Mucosa of descending colon (tissue), 3 donors: Measurements from ENCODE around the gene COL8A1. TPM values are rescaled to one million over a fixed set of nuclear protein-coding genes. Genes with fewer than 3 reads are reported as not detected.

Experiments
- ATAC-seq: fragments of 200-7000 bp; cut with Tn5 transposase; one replicate; pipeline ENCODE4 v1.9.1; 2020; ENCODE audit warnings: mild to moderate bottlenecking, moderate library complexity
- DNase-seq, 3 donors: peaks; one replicate each; pipeline ENCODE4 v3.0.0-alpha.2; 2020
- H3K36me3 ChIP-seq: fragments of 200-600 bp; one replicate; pipeline ENCODE4 v1.8.0; 2021; ENCODE audit warnings: low read depth, mild to moderate bottlenecking
- H3K4me1 ChIP-seq: fragments of 200-600 bp; one replicate; pipeline ENCODE4 v1.8.0; 2021; ENCODE audit warnings: low read depth, mild to moderate bottlenecking
- H3K4me3 ChIP-seq: fragments of 200-600 bp; one replicate; pipeline ENCODE4 v1.8.0; 2021; ENCODE audit warnings: mild to moderate bottlenecking
- H3K9me3 ChIP-seq: fragments of 200-600 bp; one replicate; pipeline ENCODE4 v1.8.0; 2021; ENCODE audit warnings: mild to moderate bottlenecking
- CTCF ChIP-seq: fragments of 200-600 bp; IDR thresholded peaks from one replicate; pipeline ENCODE4 v1.8.0; 2022; ENCODE audit warnings: antibody characterized with exemption, mild to moderate bottlenecking
- intact Hi-C, 2 donors: fragments of 100-400 bp; cut with DNase I in 1 of 2; cut with micrococcal nuclease in 1 of 2; formaldehyde crosslinking; loops; one replicate each; pipeline versions ENCODE4 v1.11.0 to v1.11.1; 2022; cut with DNase I, micrococcal nuclease
- total RNA-seq, 3 donors: library from RNA; stranded (reverse); fragmentation: NEBNext Ultra II Directional in 2 of 3; extraction: Animal tissue kit (Norgen Biotek cat#: 25700) in 2 of 3; gene quantifications; one replicate each; pipeline versions ENCODE4 v1.2.1 to v1.2.4, GENCODE V29; 2021 to 2023
- donor health status: DM: no; HTN: no; CAD: no; lungs with moderate emphysema.
- donor health status: DM: no; HTN: no; CAD: no.
- donor health status: DM: no; HTN: yes; CAD: no.

Gene COL8A1
- total RNA-seq, 3 donors from 2014 or later: 0.75 to 7.6 (median 3.8) TPM

GRCh38 chr3:99741588-99741987, 103.2 kb downstream of the COL8A1 start:
- TF ChIP-seq CTCF: no peak
- H3K4me1 ChIP-seq: no peaks in the 10 kb centered on the region
- ATAC-seq (no peak), DNase-seq (no peak)
- no peaks in the 10 kb centered on the region for H3K36me3 ChIP-seq
- intact Hi-C loops: no loop called here
- H3K4me3 ChIP-seq: no peak overlapping the region
- H3K9me3 ChIP-seq: no peaks in the 10 kb centered on the region

GRCh38 chr3:99747915-99748314, 109.5 kb downstream of the COL8A1 start:
- H3K4me1 ChIP-seq: no peaks in the 10 kb centered on the region
- no peak for TF ChIP-seq CTCF
- no peaks in the 10 kb centered on the region for H3K36me3 ChIP-seq
- no peak overlapping the region for H3K4me3 ChIP-seq
- ATAC-seq (peak; percentile 53), DNase-seq (peak in 1 of 3 donors; percentile 24)
- intact Hi-C loops: no loop called here
- H3K9me3 ChIP-seq: no peaks in the 10 kb centered on the region

GRCh38 chr3:99751649-99752048, 113.3 kb downstream of the COL8A1 start:
- ATAC-seq (no peak), DNase-seq (no peak)
- no peaks in the 10 kb centered on the region for H3K9me3 ChIP-seq
- H3K4me1 ChIP-seq: no peaks in the 10 kb centered on the region
- no peaks in the 10 kb centered on the region for H3K36me3 ChIP-seq
- TF ChIP-seq CTCF: no peak
- H3K4me3 ChIP-seq: no peak overlapping the region
- intact Hi-C loops: loop anchor here in 1 of 2 donors (5.0 to 10.0 kb wide), 2 partner anchors 247 to 729 kb away; no protein-coding TSS in a partner anchor

GRCh38 chr3:99753268-99753975, 115.0 kb downstream of the COL8A1 start:
- intact Hi-C loops: loop anchor here in 1 of 2 donors (5.0 to 10.0 kb wide), 2 partner anchors 249 to 731 kb away; no protein-coding TSS in a partner anchor

GRCh38 chr3:99755831-99756230, 117.4 kb downstream of the COL8A1 start:
- ATAC-seq: no peak
- Histone ChIP-seq H3K9me3 (no peaks in the 10 kb centered on the region), H3K4me1 (no peaks in the 10 kb centered on the region), H3K4me3 (no peak overlapping the region), H3K36me3 (no peaks in the 10 kb centered on the region)
- TF ChIP-seq CTCF: no peak
- no peak for DNase-seq
- intact Hi-C loops: loop anchor here in 1 of 2 donors (10.0 kb wide), 1 partner anchor 251 kb away; no protein-coding TSS in a partner anchor

More at GRCh38 chr3:99753268-99753975, 115.0 kb downstream of the COL8A1 start:
- H3K36me3 ChIP-seq: no peaks in the 10 kb centered on the region
- no peak for TF ChIP-seq CTCF
- H3K4me3 ChIP-seq: no peak overlapping the region
- DNase-seq: peak in 1 of 3 donors; percentile 23
- no peaks in the 10 kb centered on the region for H3K9me3 ChIP-seq
- ATAC-seq: peak; percentile 62
- H3K4me1 ChIP-seq: no peaks in the 10 kb centered on the region
